H1 (cell line): ENCODE results near the gene HAUS2. TPM values are rescaled to one million over a fixed set of nuclear protein-coding genes. Genes with fewer than 3 reads are reported as not detected.

ENCODE experiments used
- CTCF ChIA-PET: fragments of 300-600 bp; sonication (Branson Sonifier 250); formaldehyde crosslinking; loops from one replicate; lab custom pipeline; 2021; ENCODE audit not compliant: partially characterized antibody; lab: Charles Lee
- POLR2A ChIA-PET: fragments of 300-600 bp; sonication (Branson Sonifier 250); formaldehyde crosslinking; loops from one replicate; lab custom pipeline; 2021; ENCODE audit warnings: inconsistent platforms; ENCODE audit not compliant: partially characterized antibody; lab: Charles Lee
- DNase-seq, 2 experiments: peaks; one replicate each; pipeline versions ENCODE4 v3.0.0 to v3.0.0-alpha.2; 2010 to 2022; ENCODE audit warnings: low spot score in 2 of 2, low read depth in 1 of 2, mixed read lengths in 1 of 2
- FAIRE-seq: peaks from 2 replicates; lab custom pipeline; 2011; peaks lifted over from hg19 to GRCh38; lab: Jason Lieb, UNC
- H2AFZ ChIP-seq: 2 replicates; pipeline ENCODE4 v1.8.1; 2012; ENCODE audit warnings: low read length, inconsistent platforms
- H2AK5ac ChIP-seq: 2 replicates; pipeline ENCODE4 v1.6.1; 2013; ENCODE audit warnings: low read depth, low read length
- H2BK120ac ChIP-seq: replicated peaks from 2 replicates; pipeline ENCODE3; 2013; ENCODE audit warnings: low read depth, low read length, inconsistent platforms
- H2BK12ac ChIP-seq: 2 replicates; pipeline ENCODE4 v1.6.1; 2013; ENCODE audit warnings: low read depth, low read length
- H2BK15ac ChIP-seq: 2 replicates; pipeline ENCODE4 v1.6.1; 2013; ENCODE audit warnings: low read length
- H2BK20ac ChIP-seq: 2 replicates; pipeline ENCODE4 v1.6.1; 2013; ENCODE audit warnings: low read length
- H2BK5ac ChIP-seq: 2 replicates; pipeline ENCODE4 v1.6.1; 2013; ENCODE audit warnings: low read depth, low read length
- H3K14ac ChIP-seq: 2 replicates; pipeline ENCODE4 v1.6.1; 2013; ENCODE audit warnings: inconsistent platforms; ENCODE audit not compliant: insufficient read length
- H3K18ac ChIP-seq: 2 replicates; pipeline ENCODE4 v1.6.1; 2013; ENCODE audit warnings: low read length; ENCODE audit errors: extremely low read depth
- H3K23ac ChIP-seq: 2 replicates; pipeline ENCODE4 v1.6.1; 2013; ENCODE audit warnings: inconsistent platforms; ENCODE audit not compliant: insufficient read length
- H3K23me2 ChIP-seq: 2 replicates; pipeline ENCODE4 v1.6.1; 2013; ENCODE audit warnings: low read depth, low read length
- H3K27ac ChIP-seq: 2 replicates; pipeline ENCODE4 v1.6.1; 2011; ENCODE audit warnings: low read depth, low read length, inconsistent platforms
- H3K27me3 ChIP-seq, 4 experiments: replicated peaks in 1 of 4; 1 replicate in 1 of 4; 2 replicates in 3 of 4; pipeline versions ENCODE4 v1.6.1 to v1.8.1; 2011 to 2013; ENCODE audit warnings: low read length in 3 of 4, mild to moderate bottlenecking in 3 of 4, inconsistent platforms in 2 of 4, mixed read lengths in 2 of 4, moderate library complexity in 1 of 4; ENCODE audit not compliant: control insufficient read depth in 3 of 4, insufficient read depth in 3 of 4; ENCODE audit errors: extremely low read depth in 1 of 4
- H3K36me3 ChIP-seq, 4 experiments: 2 replicates each; pipeline versions ENCODE4 v1.6.1 to v1.8.1; 2011 to 2013; ENCODE audit warnings: mild to moderate bottlenecking in 4 of 4, low read length in 3 of 4, moderate library complexity in 2 of 4, control low read depth in 1 of 4, inconsistent platforms in 1 of 4; ENCODE audit not compliant: insufficient read depth in 4 of 4, control insufficient read depth in 2 of 4
- H3K4ac ChIP-seq: replicated peaks from 2 replicates; pipeline ENCODE3; 2013; ENCODE audit warnings: low read length, low read depth, mixed read lengths, inconsistent platforms; ENCODE audit not compliant: insufficient read length
- H3K4me1 ChIP-seq, 4 experiments: replicated peaks in 1 of 4; 1 replicate in 1 of 4; 2 replicates in 3 of 4; pipeline versions ENCODE4 v1.6.1 to v1.8.1; 2011 to 2013; ENCODE audit warnings: low read length in 3 of 4, inconsistent platforms in 2 of 4, mixed read lengths in 1 of 4; ENCODE audit not compliant: insufficient read depth in 4 of 4, control insufficient read depth in 3 of 4
- H3K4me2 ChIP-seq, 2 experiments: 2 replicates each; pipeline versions ENCODE4 v1.6.1 to v1.8.1; 2011 to 2013; ENCODE audit warnings: low read depth in 2 of 2, low read length in 2 of 2, control low read depth in 1 of 2, inconsistent platforms in 1 of 2, mild to moderate bottlenecking in 1 of 2; ENCODE audit not compliant: insufficient read depth in 1 of 2
- H3K4me3 ChIP-seq, 4 experiments: fragments of 200-600, 300-600 bp in 1 of 4; sonication (generic), shearing (Covaris generic), sonication (Bioruptor Twin) in 1 of 4; 2 replicates each; pipeline versions ENCODE4 v1.5.1 to v1.8.1; 2011 to 2016; ENCODE audit warnings: low read length in 4 of 4, low read depth in 3 of 4, control low read depth in 2 of 4, inconsistent platforms in 2 of 4, mild to moderate bottlenecking in 2 of 4, mixed read lengths in 1 of 4, moderate library complexity in 1 of 4; ENCODE audit not compliant: insufficient read depth in 2 of 4; ENCODE audit errors: extremely low read depth in 1 of 4
- H3K56ac ChIP-seq: replicated peaks from 2 replicates; pipeline ENCODE3; 2013; ENCODE audit warnings: low read depth, mild to moderate bottlenecking, mixed read lengths, low read length, inconsistent platforms; ENCODE audit not compliant: insufficient read length
- H3K79me1 ChIP-seq: 2 replicates; pipeline ENCODE4 v1.6.1; 2013; ENCODE audit warnings: low read depth, low read length, control low read depth
- H3K79me2 ChIP-seq, 2 experiments: 2 replicates each; pipeline versions ENCODE4 v1.6.1 to v1.8.1; 2012 to 2013; ENCODE audit warnings: low read length in 2 of 2, mild to moderate bottlenecking in 2 of 2, inconsistent platforms in 1 of 2; ENCODE audit not compliant: insufficient read depth in 2 of 2, control insufficient read depth in 1 of 2
- H3K9ac ChIP-seq, 4 experiments: replicated peaks in 1 of 4; 1 replicate in 1 of 4; 2 replicates in 3 of 4; pipeline versions ENCODE4 v1.6.1 to v1.8.1; 2011 to 2013; ENCODE audit warnings: low read depth in 3 of 4, low read length in 3 of 4, control low read depth in 2 of 4, mild to moderate bottlenecking in 2 of 4, moderate library complexity in 2 of 4, inconsistent platforms in 1 of 4; ENCODE audit errors: extremely low read depth in 1 of 4
- H3K9me3 ChIP-seq, 2 experiments: 2 replicates each; pipeline versions ENCODE4 v1.6.1 to v1.8.1; 2012 to 2013; ENCODE audit warnings: mild to moderate bottlenecking in 2 of 2, moderate library complexity in 2 of 2, control low read depth in 1 of 2, inconsistent platforms in 1 of 2, low read depth in 1 of 2, low read length in 1 of 2, mixed read lengths in 1 of 2; ENCODE audit not compliant: insufficient read depth in 2 of 2
- H4K20me1 ChIP-seq, 2 experiments: replicated peaks in 1 of 2; 2 replicates each; pipeline versions ENCODE3 to v1.8.1; 2011 to 2013; ENCODE audit warnings: inconsistent platforms in 2 of 2, low read length in 2 of 2, mild to moderate bottlenecking in 1 of 2; ENCODE audit not compliant: insufficient read depth in 2 of 2, control insufficient read depth in 1 of 2
- H4K5ac ChIP-seq: 2 replicates; pipeline ENCODE4 v1.6.1; 2013; ENCODE audit warnings: low read length, low read depth, mixed read lengths, inconsistent platforms; ENCODE audit not compliant: insufficient read length
- H4K8ac ChIP-seq: 2 replicates; pipeline ENCODE4 v1.8.0; 2013; ENCODE audit warnings: mild to moderate bottlenecking, moderate library complexity, low read length, inconsistent platforms; ENCODE audit not compliant: insufficient read depth; ENCODE audit errors: extremely low read depth
- H4K91ac ChIP-seq: replicated peaks from 2 replicates; pipeline ENCODE3; 2013; ENCODE audit warnings: low read length, mixed read lengths, inconsistent platforms; ENCODE audit not compliant: insufficient read length
- CBX8 ChIP-seq: fragments of 300-800, 300-1000 bp; sonication (generic); IDR thresholded peaks from 2 replicates; pipeline ENCODE4 v1.7.1; 2016; ENCODE audit warnings: low read depth, low read length, borderline replicate concordance
- CHD2 ChIP-seq: IDR thresholded peaks from 2 replicates; pipeline ENCODE4 v1.6.1; 2012; ENCODE audit warnings: low read length, improper control_type of control experiment
- EGR1 ChIP-seq: IDR thresholded peaks from 2 replicates; pipeline ENCODE4 v1.6.1; 2011; ENCODE audit warnings: low read depth, low read length, borderline replicate concordance
- HDAC2 ChIP-seq, 2 experiments: fragments of 300-600 bp in 1 of 2; sonication (generic) in 1 of 2; IDR thresholded peaks; 2 replicates each; pipeline ENCODE4 v1.6.1; 2011 to 2012; ENCODE audit warnings: low read depth in 2 of 2, low read length in 2 of 2, mild to moderate bottlenecking in 2 of 2, moderate library complexity in 2 of 2, borderline replicate concordance in 1 of 2, inconsistent platforms in 1 of 2
- HDAC6 ChIP-seq: IDR thresholded peaks from one replicate; pipeline ENCODE4 v1.7.1; 2012; ENCODE audit warnings: low read depth, mild to moderate bottlenecking, inconsistent platforms, low read length, moderate library complexity
- KDM1A ChIP-seq: fragments of 200-600, 300-600 bp; sonication (generic); IDR thresholded peaks from 2 replicates; pipeline ENCODE4 v1.7.1; 2016; ENCODE audit warnings: mild to moderate bottlenecking, low read length, borderline replicate concordance
- RFX5 ChIP-seq: IDR thresholded peaks from 2 replicates; pipeline ENCODE4 v1.6.1; 2011; ENCODE audit warnings: low read depth, low read length, improper control_type of control experiment, borderline replicate concordance
- RNF2 ChIP-seq: fragments of 200-900, 300-1000 bp; sonication (generic); IDR thresholded peaks from 2 replicates; pipeline ENCODE4 v1.7.1; 2016; ENCODE audit warnings: borderline replicate concordance, low read depth, mild to moderate bottlenecking, antibody characterized with exemption, low read length; ENCODE audit not compliant: poor library complexity, severe bottlenecking; ENCODE audit errors: missing control alignments
- SP1 ChIP-seq: IDR thresholded peaks from 2 replicates; pipeline ENCODE4 v1.6.1; 2011; ENCODE audit warnings: low read depth, low read length
- WGBS, 2 experiments: shearing (Covaris generic) in 1 of 2; methylation state at CpG; one replicate each; pipeline versions ENCODE4 v1.1.6 to v1.1.7; 2013 to 2015; ENCODE audit warnings: low lambda C conversion rate in 2 of 2, mixed read lengths in 2 of 2, inconsistent platforms in 1 of 2, low coverage in 1 of 2, missing lambda C conversion rate in 1 of 2; ENCODE audit not compliant: insufficient replicate concordance in 2 of 2, insufficient coverage in 1 of 2, insufficient read length in 1 of 2; ENCODE audit errors: extremely low coverage in 1 of 2, missing lambda C conversion rate in 1 of 2; 5-methylcytosine and 5-hydroxymethylcytosine counted together
- polyA plus RNA-seq, 7 experiments: library from polyadenylated mRNA; depleted of rRNA in 3 of 7; stranded (reverse) in 5 of 7; unstranded in 2 of 7; fragments of >200 nt in 5 of 7; fragments of 200-250 nt in 2 of 7; gene quantifications; 1 replicate in 5 of 7; 2 replicates in 1 of 7; 4 replicates in 1 of 7; pipeline versions ENCODE4 v1.2.1 to v1.2.3, GENCODE V29; 2011 to 2013; ENCODE audit warnings: missing spikeins in 2 of 7, mixed read lengths in 2 of 7
- total RNA-seq: library from RNA; stranded (reverse); fragmentation: NEBNext Ultra II Directional; extraction: Animal tissue kit (Norgen Biotek cat#: 25700); gene quantifications from 2 replicates; pipeline ENCODE4 v1.2.1, GENCODE V29; 2021

The HAUS2 gene
- total and polyA plus RNA-seq, 2 of the 8 experiments (the other 6 are each of a cell fraction or from before 2014, with no cell fraction given) = 12.1 to 33.5 TPM

- 88% methylated on average over 1 of the region's 1 CpG; no CpG with 5 or more reads in 1 of the 2 experiments for WGBS, 2 experiments
- no peak overlapping the region for H3K56ac ChIP-seq
- no peak for DNase-seq
Observed at GRCh38 chr15:42553554-42553953, 4.9 kb downstream of the HAUS2 start.

More at GRCh38 chr15:42553554-42553953, 4.9 kb downstream of the HAUS2 start:
- CTCF ChIA-PET = interaction anchor here (0.7 to 1.2 kb wide), 3 partner anchors 15 to 98 kb away, joined by 3 to 4 read pairs (median 3); no protein-coding TSS in a partner anchor
- Histone ChIP-seq H2BK5ac (no peak overlapping the region), H4K5ac (no peak overlapping the region), H2BK15ac (no peak overlapping the region), H3K14ac (no peak overlapping the region), H3K27me3 (no peaks in the 10 kb centered on the region), H3K4me3 (no peak overlapping the region), H2BK12ac (no peak overlapping the region), H3K4ac (no peak overlapping the region), H4K20me1 (no peaks in the 10 kb centered on the region), H3K79me1 (peaks cover 2% of the 10 kb centered on the region; the same call in 1 of the 2 replicates), H3K18ac (no peak overlapping the region), H2BK20ac (no peak overlapping the region), H3K23ac (no peak overlapping the region), H3K9me3 (no peaks in the 10 kb centered on the region), H2AK5ac (no peak overlapping the region), H3K79me2 (peaks cover 0 to 51% of the 10 kb centered on the region in 2 experiments; a peak in 3 of 4 replicates), H3K23me2 (no peaks in the 10 kb centered on the region), H2BK120ac (no peak overlapping the region), H2AFZ (no peak overlapping the region), H4K91ac (no peak overlapping the region), H3K36me3 (peaks cover 0 to under 1% (median 0%) of the 10 kb centered on the region in 4 experiments; a peak in 1 of 8 replicates), H3K4me2 (no peak overlapping the region), H4K8ac (no peak overlapping the region), H3K9ac (no peak overlapping the region), H3K4me1 (no peaks in the 10 kb centered on the region), H3K27ac (no peak overlapping the region)
- TF ChIP-seq KDM1A (no peak), RNF2 (no peak), HDAC6 (no peak), RFX5 (no peak), HDAC2 (IDR thresholded peaks at IDR 0.05; ENCODE audit: borderline replicate concordance in 1 of 2, low read depth in 2 of 2, low read length in 2 of 2) (no peak), CBX8 (no peak), EGR1 (no peak), CHD2 (no peak), SP1 (no peak)
- FAIRE-seq = no peak
- POLR2A ChIA-PET = interaction anchor here (1.2 to 1.4 kb wide), 2 partner anchors 10 to 96 kb away, joined by 3 read pairs; no protein-coding TSS in a partner anchor
